DMS153 (cell line): Measurements from ENCODE around the gene ELOVL2.
"Not testable (repeated sequence)": the region's sequence is repeated elsewhere in the genome, so short reads cannot be mapped to it uniquely, and the experiment has no call there.

Experiments
- DNase-seq: peaks from one replicate; lab custom pipeline; 2025; lab: John Stamatoyannopoulos, UW

ELOVL2 gene

GRCh38 chr6:11021714-11022113 is 22.4 kb downstream of the ELOVL2 start:
- DNase-seq = no peak

DNA sequence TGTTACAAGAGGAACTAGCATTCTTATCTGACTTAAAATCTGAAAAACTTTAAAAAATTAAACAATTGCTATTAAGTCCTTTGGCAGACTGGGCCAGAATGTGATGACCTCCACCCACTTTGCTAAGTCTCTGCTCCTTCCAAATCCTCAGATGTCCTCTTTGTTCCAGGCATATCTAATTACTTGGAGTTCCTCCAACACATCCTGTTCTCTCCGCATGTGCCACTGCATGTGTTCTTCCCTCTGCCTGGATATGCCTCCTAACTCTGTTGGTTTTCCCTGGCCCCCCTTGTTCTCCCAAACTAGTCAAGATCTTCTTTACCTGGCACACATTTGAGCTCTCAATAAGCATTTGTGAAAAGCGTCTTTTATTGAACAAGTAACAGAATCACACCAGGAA is 23.1 kb downstream of the ELOVL2 start:
- no peak for DNase-seq

GRCh38 chr6:11018225-11018624 is 25.9 kb downstream of the ELOVL2 start:
- DNase-seq = no peak

GRCh38 chr6:11017090-11017489 is 27.0 kb downstream of the ELOVL2 start:
- DNase-seq = no peak

- no peak for DNase-seq
Observed at GRCh38 chr6:11016452-11016851, 27.7 kb downstream of the ELOVL2 start.

DNA sequence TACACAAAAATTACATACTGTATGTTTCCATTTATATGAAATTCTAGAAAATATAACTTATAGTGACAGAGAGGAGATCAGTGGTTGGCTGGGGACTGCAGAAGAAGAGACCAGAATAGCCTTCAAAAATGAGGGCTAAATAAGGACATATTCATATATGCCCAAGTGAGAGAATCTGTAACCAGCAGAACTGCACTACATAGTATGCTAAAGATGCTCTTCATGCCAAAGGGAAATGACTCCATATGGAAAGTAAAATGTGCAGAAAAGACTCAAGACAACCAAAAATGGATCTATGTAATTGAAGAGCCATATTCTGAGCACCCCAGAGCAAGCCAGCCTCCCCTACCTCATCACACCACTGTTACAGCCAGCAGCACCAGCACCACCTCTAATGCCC is 29.0 kb downstream of the ELOVL2 start:
- no peak for DNase-seq

GRCh38 chr6:11013721-11014070 is 30.4 kb downstream of the ELOVL2 start:
- no peak for DNase-seq

DNA sequence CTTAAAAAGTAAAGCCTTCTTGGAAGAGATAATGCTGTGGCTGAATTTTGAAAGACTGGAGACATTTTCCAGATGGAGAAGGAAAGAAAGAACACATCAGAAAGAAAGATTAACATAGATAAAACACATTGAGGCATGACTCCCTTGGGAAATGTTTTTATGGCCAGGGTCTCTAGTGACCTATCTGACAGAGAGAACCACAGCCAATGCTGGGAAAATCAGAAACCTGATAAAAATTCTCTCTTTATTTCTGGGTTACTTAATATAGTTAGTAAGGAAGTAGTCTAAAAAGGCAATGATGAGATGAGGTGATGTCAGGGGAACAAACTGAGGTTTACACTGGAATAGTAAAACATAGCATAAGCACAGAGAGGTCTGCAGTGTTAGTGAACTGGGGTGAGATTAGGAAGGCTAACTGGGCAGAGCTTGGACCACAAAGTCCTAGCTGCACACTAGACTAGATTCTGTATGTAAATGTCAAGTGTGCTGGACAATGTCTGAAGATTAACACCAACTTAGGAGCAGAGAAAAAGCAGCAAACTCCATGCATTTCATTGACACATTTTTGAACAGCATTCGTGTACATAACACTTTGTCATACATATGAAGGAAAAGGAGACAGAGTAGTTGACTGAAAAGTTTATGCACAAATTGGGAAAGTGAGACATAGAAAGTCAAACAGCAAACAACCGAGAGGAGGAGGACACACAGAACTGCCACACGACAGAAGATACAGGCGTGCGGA is 31.0 kb downstream of the ELOVL2 start:
- DNase-seq = no peak

GRCh38 chr6:11012295-11012754 is 31.8 kb downstream of the ELOVL2 start:
- DNase-seq = no peak

- DNase-seq = no peak
Observed at GRCh38 chr6:11011787-11012234, 32.3 kb downstream of the ELOVL2 start.

DNA sequence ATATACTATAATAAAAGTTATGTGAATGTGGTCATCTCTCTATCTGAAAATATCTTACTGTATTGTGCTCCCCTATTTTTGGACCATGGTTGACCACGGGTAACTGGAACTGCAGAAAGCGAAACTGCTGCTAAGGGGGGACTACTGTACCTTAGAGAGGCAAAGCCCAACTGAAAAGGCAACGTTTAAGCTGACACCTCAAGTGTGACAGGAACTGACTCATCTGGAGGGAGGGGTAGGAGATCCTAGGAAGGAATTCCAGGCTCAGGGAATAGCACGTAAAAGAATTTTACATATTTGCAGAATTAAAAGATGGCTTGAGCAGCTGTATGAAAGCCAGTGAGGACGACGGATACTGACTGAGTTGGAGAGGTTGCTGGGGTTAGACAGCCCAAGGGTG is 34.8 kb downstream of the ELOVL2 start:
- DNase-seq = no peak

GRCh38 chr6:11008821-11009220 is 35.3 kb downstream of the ELOVL2 start:
- DNase-seq = no peak

- no peak for DNase-seq
Observed at GRCh38 chr6:11007715-11008608, 36.1 kb downstream of the ELOVL2 start.

GRCh38 chr6:11006061-11006460 is 38.0 kb downstream of the ELOVL2 start:
- DNase-seq = no peak

GRCh38 chr6:11003297-11003696 is 40.8 kb downstream of the ELOVL2 start:
- not testable (repeated sequence) for DNase-seq

- DNase-seq = no peak
Observed at GRCh38 chr6:11002176-11002575, 41.9 kb downstream of the ELOVL2 start.

GRCh38 chr6:10999994-11000393 is 44.1 kb downstream of the ELOVL2 start:
- no peak for DNase-seq

GRCh38 chr6:10995114-10995707 is 48.9 kb downstream of the ELOVL2 start:
- DNase-seq = no peak

DNA sequence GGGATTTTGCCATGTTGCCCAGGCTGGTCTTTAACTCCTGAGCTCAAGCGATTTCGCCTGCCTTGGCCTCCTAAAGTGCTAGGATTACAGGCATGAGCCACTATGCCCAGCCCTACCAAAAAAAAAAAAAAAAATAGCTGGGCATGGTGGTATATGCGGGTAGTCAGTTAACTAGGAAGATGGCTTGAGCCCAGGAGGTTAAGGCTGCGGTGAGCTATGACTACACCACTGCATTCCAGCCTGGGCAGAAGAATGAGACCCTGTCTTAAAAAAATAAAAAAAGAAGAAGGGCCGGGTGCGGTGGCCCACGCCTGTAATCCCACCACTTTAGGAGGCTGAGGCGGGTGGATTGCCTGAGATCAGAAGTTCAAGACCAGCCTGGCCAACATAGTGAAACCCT is 50.2 kb downstream of the ELOVL2 start:
- DNase-seq = no peak

GRCh38 chr6:10991115-10991514 is 53.0 kb downstream of the ELOVL2 start:
- DNase-seq = no peak

DNA sequence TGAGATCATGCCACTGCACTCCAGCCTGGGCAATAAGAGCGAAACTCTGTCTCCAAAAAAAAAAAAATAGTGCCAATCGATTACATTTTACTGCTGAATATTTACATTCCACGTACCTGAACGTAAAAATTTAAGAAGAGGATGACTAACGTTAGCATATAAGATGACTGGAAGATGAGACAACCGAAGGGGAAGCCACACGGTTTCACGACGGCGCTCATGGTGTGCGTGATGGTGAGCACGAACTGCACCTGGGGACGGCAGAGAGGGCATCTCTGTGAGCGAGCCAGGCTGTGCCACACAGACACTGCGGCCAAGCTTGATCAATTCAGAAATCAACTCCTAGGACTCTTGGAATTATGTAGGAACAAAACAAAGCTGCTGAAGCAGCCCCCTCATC is 54.5 kb downstream of the ELOVL2 start:
- DNase-seq = no peak

- not testable (repeated sequence) for DNase-seq
Observed at GRCh38 chr6:10984959-10985358, 59.1 kb downstream of the ELOVL2 start.

DNA sequence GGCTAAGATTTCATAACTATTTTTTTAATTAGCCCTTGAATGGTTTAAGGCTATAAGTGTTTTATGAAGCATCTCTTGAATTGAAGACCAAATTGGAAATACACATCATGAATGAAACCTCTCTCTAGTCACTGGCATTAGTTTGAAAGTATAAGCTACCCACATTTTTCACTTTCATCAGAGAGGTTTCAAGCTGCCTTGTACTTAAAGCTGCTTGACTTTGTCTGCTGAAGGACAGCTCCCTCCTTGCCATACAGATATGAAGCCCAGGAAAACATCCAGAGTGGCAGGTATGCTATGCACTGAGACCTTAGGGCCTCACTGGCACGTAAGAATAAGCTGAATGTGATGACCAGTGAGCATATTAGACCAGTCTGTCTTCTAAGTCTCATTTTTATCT is 62.7 kb downstream of the ELOVL2 start:
- no peak for DNase-seq
